ENCODE data around the gene BTG2.

- no peak for TF ChIP-seq EP300 (IDR thresholded peaks at IDR 0.05)
- TF ChIP-seq, protein P1, sequence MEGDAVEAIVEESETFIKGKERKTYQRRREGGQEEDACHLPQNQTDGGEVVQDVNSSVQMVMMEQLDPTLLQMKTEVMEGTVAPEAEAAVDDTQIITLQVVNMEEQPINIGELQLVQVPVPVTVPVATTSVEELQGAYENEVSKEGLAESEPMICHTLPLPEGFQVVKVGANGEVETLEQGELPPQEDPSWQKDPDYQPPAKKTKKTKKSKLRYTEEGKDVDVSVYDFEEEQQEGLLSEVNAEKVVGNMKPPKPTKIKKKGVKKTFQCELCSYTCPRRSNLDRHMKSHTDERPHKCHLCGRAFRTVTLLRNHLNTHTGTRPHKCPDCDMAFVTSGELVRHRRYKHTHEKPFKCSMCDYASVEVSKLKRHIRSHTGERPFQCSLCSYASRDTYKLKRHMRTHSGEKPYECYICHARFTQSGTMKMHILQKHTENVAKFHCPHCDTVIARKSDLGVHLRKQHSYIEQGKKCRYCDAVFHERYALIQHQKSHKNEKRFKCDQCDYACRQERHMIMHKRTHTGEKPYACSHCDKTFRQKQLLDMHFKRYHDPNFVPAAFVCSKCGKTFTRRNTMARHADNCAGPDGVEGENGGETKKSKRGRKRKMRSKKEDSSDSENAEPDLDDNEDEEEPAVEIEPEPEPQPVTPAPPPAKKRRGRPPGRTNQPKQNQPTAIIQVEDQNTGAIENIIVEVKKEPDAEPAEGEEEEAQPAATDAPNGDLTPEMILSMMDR (IDR thresholded peaks at IDR 0.05) = peak; percentile 83 to 95 (median 92)
- TF ChIP-seq POLR2A (IDR thresholded peaks at IDR 0.05) = no peak
Observed at GRCh38 chr1:203340112-203340790, 34.9 kb downstream of the BTG2 start.
